ENCODE results near the gene RNF115.
"Not testable (repeated sequence)": the region's sequence is repeated elsewhere in the genome, so short reads cannot be mapped to it uniquely, and the experiment has no call there.

DNA sequence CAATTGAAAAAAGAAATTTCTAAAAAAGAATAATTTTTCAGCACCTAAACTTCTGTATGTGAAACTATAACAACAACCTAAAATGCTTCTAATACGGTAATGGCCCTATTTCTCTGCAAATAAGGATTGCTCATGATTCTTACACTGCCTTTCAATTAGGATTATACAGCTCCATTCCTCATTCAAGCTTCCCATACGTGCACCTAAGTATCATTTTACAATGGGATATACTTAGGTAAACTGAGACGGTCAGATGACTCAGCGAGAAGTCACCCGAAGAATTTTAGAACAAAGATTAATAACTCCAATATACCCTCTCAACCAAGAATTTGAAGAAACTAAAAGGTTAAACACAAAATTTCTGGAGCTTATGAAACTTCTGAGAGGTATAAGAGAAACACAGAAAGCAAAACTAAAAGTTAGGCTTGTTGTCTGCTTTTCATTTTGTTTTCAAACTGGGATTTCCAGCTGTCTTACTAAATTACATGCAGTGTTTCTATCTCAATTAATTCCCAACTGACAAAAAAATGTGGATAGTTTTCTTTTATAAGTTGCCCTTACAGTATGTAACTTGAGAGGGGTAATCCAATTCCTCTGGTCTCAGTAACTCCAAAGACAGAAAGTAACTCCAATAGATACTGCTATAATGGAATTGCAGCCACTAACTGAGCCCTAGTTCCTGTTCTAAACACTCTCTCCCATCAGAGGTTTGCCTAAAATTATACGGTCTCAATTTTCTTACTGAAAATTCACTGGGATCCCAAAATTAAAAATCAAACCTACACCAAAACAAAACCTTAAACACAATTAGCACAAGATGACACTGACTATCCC lies 10.7 kb downstream of the RNF115 start:
- not testable (repeated sequence) for TF ChIP-seq POLR2A (IDR thresholded peaks at IDR 0.05; ENCODE audit: low read length); MAZ (IDR thresholded peaks at IDR 0.05; ENCODE audit: borderline replicate concordance, low read depth, low read length); MYC (IDR thresholded peaks at IDR 0.05; ENCODE audit: borderline replicate concordance, low read length); JUN (IDR thresholded peaks at IDR 0.05); RCOR1 (IDR thresholded peaks at IDR 0.05; ENCODE audit: low read depth, low read length); TP53 (CRISPR knock-in tag; IDR thresholded peaks at IDR 0.05); RFX5 (IDR thresholded peaks at IDR 0.05); RNF2 (IDR thresholded peaks at IDR 0.05; ENCODE audit: borderline replicate concordance, low read depth); NR3C1 (IDR thresholded peaks at IDR 0.05); CHD2 (IDR thresholded peaks at IDR 0.05; ENCODE audit: low read length, partially characterized antibody); ZFP36 (IDR thresholded peaks at IDR 0.05; ENCODE audit: borderline replicate concordance, partially characterized antibody)
- TF ChIP-seq, protein P1, sequence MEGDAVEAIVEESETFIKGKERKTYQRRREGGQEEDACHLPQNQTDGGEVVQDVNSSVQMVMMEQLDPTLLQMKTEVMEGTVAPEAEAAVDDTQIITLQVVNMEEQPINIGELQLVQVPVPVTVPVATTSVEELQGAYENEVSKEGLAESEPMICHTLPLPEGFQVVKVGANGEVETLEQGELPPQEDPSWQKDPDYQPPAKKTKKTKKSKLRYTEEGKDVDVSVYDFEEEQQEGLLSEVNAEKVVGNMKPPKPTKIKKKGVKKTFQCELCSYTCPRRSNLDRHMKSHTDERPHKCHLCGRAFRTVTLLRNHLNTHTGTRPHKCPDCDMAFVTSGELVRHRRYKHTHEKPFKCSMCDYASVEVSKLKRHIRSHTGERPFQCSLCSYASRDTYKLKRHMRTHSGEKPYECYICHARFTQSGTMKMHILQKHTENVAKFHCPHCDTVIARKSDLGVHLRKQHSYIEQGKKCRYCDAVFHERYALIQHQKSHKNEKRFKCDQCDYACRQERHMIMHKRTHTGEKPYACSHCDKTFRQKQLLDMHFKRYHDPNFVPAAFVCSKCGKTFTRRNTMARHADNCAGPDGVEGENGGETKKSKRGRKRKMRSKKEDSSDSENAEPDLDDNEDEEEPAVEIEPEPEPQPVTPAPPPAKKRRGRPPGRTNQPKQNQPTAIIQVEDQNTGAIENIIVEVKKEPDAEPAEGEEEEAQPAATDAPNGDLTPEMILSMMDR (IDR thresholded peaks at IDR 0.05) = not testable (repeated sequence)
- TF ChIP-seq, protein P2, sequence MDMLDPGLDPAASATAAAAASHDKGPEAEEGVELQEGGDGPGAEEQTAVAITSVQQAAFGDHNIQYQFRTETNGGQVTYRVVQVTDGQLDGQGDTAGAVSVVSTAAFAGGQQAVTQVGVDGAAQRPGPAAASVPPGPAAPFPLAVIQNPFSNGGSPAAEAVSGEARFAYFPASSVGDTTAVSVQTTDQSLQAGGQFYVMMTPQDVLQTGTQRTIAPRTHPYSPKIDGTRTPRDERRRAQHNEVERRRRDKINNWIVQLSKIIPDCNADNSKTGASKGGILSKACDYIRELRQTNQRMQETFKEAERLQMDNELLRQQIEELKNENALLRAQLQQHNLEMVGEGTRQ (IDR thresholded peaks at IDR 0.05) = not testable (repeated sequence)

Data from A549 (cell line).